Naive B cell (primary cell): ENCODE results near the gene CD99. TPM values are rescaled to one million over a fixed set of nuclear protein-coding genes. Genes with fewer than 3 reads are reported as not detected.

Experiments
- ATAC-seq, 2 donors: fragments of 150-1000 bp; cut with Tn5 transposase; 2 replicates each; pipeline ENCODE4 v1.10.0; 2021; ENCODE audit warnings: low read depth in 2 of 2, mild to moderate bottlenecking in 2 of 2, moderate library complexity in 2 of 2
- DNase-seq: peaks from one replicate; pipeline ENCODE4 v3.0.0; 2022
- H3K27ac Mint-ChIP-seq, 6 donors: one replicate each; pipeline ENCODE4 v1.8.0; 2020 to 2022; ENCODE audit warnings: mild to moderate bottlenecking in 6 of 6, mixed read lengths in 6 of 6, moderate library complexity in 5 of 6, inconsistent platforms in 2 of 6
- H3K27me3 Mint-ChIP-seq, 3 donors: one replicate each; pipeline ENCODE4 v1.8.0; 2021 to 2022; ENCODE audit warnings: mixed read lengths in 3 of 3, mild to moderate bottlenecking in 1 of 3
- H3K36me3 Mint-ChIP-seq, 2 donors: one replicate each; pipeline ENCODE4 v1.8.0; 2020 to 2022; ENCODE audit warnings: mixed read lengths in 2 of 2, inconsistent platforms in 1 of 2, mild to moderate bottlenecking in 1 of 2
- H3K4me1 Mint-ChIP-seq, 3 donors: one replicate each; pipeline ENCODE4 v1.8.0; 2020 to 2022; ENCODE audit warnings: mixed read lengths in 3 of 3, inconsistent platforms in 1 of 3, mild to moderate bottlenecking in 1 of 3, moderate library complexity in 1 of 3
- H3K4me3 Mint-ChIP-seq, 8 donors: one replicate each; pipeline ENCODE4 v1.8.0; 2020 to 2022; ENCODE audit warnings: mild to moderate bottlenecking in 8 of 8, mixed read lengths in 8 of 8, moderate library complexity in 8 of 8, inconsistent platforms in 2 of 8
- H3K9me3 Mint-ChIP-seq, 7 donors: one replicate each; pipeline ENCODE4 v1.8.0; 2020 to 2022; ENCODE audit warnings: mixed read lengths in 7 of 7, mild to moderate bottlenecking in 5 of 7, inconsistent platforms in 2 of 7, moderate library complexity in 1 of 7
- polyA plus RNA-seq, 6 donors: library from polyadenylated mRNA; unstranded; fragments of 300-500 nt; fragmentation: Illumina TruSeq; gene quantifications; one replicate each; pipeline ENCODE4 v1.2.3, GENCODE V29; 2021; ENCODE audit warnings: low read depth in 6 of 6

CD99 gene
- 100 to 1,000 TPM in 4 of 6 donors, 10 to 100 TPM in 2; 85.3 to 132 (median 119) TPM for polyA plus RNA-seq

GRCh38 chrX:2690856-2691542, at the start of gene CD99:
Gene CD99 (plus strand): TSS chrX:2691295. CDS start chrX:2691361, 66 bp downstream.
- peaks cover 32 to 47% (median 41%) of the 10 kb centered on the region in 3 donors for H3K4me1 Mint-ChIP-seq
- H3K9me3 Mint-ChIP-seq: no peaks in the 10 kb centered on the region
- peak within 1 kb of the TSS in 5 of 6 donors; percentile 61 to 95 (median 78) for H3K27ac Mint-ChIP-seq
- no peaks in the 10 kb centered on the region for H3K27me3 Mint-ChIP-seq
- DNase-seq (peak; percentile 92), ATAC-seq (peak; percentile 90 to 92)
- H3K36me3 Mint-ChIP-seq: no peaks in the 10 kb centered on the region
- H3K4me3 Mint-ChIP-seq: peak within 1 kb of the TSS; percentile 88 to 95 (median 92)

DNA sequence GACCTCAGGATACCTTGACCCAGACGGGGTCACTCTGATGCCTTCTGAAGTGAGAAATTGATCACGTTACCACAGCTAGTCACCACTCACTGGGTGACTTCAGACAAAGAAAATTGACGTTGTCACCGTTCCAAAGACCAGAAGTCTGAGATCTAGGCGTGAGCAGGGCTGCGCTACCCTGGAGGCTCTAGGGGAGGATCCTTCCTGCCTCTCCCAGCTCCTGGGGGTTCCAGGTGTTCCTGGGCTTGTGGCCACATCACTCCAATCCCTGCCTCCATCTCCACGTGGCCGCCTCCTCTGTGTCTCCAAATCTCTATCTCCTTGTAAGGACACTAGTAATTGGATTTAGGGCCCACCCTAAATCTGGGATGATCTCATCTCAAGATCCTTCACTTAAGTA, 48.9 kb upstream of the CD99 start:
- DNase-seq: no peak
- H3K4me1 Mint-ChIP-seq: peaks cover 0 to 6% (median 6%) of the 10 kb centered on the region in 3 donors
- no peaks in the 10 kb centered on the region for H3K9me3 Mint-ChIP-seq
- no peaks in the 10 kb centered on the region for H3K27me3 Mint-ChIP-seq
- no peak overlapping the region for H3K27ac Mint-ChIP-seq
- peaks cover 19 to 27% of the 10 kb centered on the region in 2 donors for H3K36me3 Mint-ChIP-seq
- no peak overlapping the region for H3K4me3 Mint-ChIP-seq
- ATAC-seq: no peak

- Mint-ChIP-seq H3K4me1 (peaks cover 0 to 9% (median 6%) of the 10 kb centered on the region in 3 donors), H3K27me3 (no peaks in the 10 kb centered on the region), H3K27ac (peak overlapping the region in 1 of 6 donors; percentile 65), H3K4me3 (no peak overlapping the region), H3K9me3 (no peaks in the 10 kb centered on the region), H3K36me3 (peaks cover 22 to 27% of the 10 kb centered on the region in 2 donors)
- ATAC-seq (no peak), DNase-seq (no peak)
These were observed 48.3 kb upstream of the CD99 start for GRCh38 chrX:2642791-2643190.

DNA sequence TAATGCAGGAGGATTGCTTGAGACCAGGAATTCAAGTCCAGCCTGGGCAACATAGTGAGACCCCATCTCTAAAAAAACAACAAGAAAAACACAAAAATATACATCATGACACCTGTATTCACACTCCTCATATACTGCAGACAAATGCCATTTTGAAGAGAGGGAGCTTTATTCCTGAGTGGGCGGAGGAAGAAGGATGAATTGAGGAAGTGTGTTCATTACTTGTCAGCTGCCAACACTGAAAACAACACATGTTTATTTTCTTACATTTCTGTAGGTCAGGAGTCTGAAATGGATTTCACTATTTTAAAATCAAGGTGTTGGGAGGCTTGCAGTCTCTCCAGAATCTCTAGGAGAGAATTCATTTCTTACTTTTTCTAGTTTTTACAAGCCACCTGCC, 47.2 kb upstream of the CD99 start:
- Mint-ChIP-seq H3K4me3 (no peak overlapping the region), H3K36me3 (peaks cover 23 to 27% of the 10 kb centered on the region in 2 donors), H3K27ac (peak overlapping the region in 1 of 6 donors; percentile 25), H3K9me3 (no peaks in the 10 kb centered on the region), H3K27me3 (no peaks in the 10 kb centered on the region), H3K4me1 (peaks cover 0 to 9% (median 0%) of the 10 kb centered on the region in 3 donors)
- DNase-seq: no peak
- ATAC-seq: no peak

DNA sequence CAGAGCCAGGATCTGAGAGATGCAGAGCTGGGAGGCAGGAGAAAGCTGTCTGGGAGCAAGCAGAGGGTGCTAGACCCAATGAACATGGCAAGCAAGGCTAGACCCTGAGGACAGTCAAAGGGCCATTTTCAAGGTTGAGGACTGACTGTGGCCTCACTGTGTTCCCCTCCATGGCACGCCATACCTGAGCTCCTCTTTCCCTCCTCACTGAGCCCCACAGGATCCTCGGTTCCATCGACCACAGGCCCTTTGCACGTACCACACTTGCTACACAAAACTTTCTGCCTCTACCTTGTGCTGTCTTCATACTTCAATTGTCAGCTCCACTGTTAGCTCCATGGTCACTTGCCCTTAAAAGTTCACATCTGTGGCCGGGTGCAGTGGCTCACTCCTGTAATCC, 45.5 kb upstream of the CD99 start:
- Mint-ChIP-seq H3K9me3 (peaks cover 0 to 4% (median 0%) of the 10 kb centered on the region in 7 donors), H3K27ac (no peak overlapping the region), H3K36me3 (peaks cover 20 to 30% of the 10 kb centered on the region in 2 donors), H3K4me3 (no peak overlapping the region), H3K4me1 (peaks cover 0 to 17% (median 0%) of the 10 kb centered on the region in 3 donors), H3K27me3 (no peaks in the 10 kb centered on the region)
- ATAC-seq: no peak
- DNase-seq: no peak

DNA sequence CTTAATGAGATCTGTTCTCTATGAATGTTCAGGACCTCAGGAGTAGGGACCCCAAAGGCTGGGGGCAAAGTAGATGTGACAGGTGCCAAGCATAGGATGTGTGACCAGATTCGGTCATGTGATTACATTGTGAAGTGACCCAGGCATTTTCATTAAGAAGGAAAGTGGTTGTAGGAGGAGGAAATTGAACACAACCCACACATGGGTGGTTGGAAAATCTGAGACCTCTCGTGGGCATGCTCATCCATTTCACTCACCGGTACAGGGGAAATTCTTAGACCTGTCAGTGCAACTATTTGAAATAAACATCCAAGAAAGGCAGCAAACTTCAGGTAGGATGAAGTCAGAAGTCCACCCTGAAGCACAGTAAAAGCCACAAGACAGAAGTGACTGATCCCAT, 43.5 kb upstream of the CD99 start:
- H3K36me3 Mint-ChIP-seq: peaks cover 8 to 30% of the 10 kb centered on the region in 2 donors
- no peaks in the 10 kb centered on the region for H3K27me3 Mint-ChIP-seq
- no peak for DNase-seq
- H3K27ac Mint-ChIP-seq: no peak overlapping the region
- H3K4me3 Mint-ChIP-seq: no peak overlapping the region
- peaks cover 0 to 4% (median 0%) of the 10 kb centered on the region in 7 donors for H3K9me3 Mint-ChIP-seq
- peaks cover 0 to 17% (median 0%) of the 10 kb centered on the region in 3 donors for H3K4me1 Mint-ChIP-seq
- ATAC-seq: no peak

DNA sequence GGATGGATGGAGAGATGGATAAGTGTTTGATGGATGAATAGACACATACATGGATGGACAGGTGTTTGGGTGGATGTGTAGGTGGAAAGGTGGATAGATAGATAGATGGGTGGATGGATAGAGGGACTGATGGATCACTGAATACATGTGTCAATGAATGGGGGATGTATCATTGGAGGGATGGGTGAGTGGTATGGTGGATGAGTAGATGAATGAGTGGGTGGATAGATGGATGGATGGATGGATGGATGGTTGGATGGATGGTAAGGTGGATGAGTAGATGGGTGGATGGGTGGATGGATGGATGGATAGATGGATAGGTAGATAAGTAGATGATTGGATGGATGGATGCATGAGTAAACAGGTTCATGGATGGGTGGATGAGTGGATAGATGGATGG, 41.1 kb upstream of the CD99 start:
- Mint-ChIP-seq H3K9me3 (peaks cover 0 to 4% (median 0%) of the 10 kb centered on the region in 7 donors), H3K27ac (no peak overlapping the region)
- DNase-seq: no peak

GRCh38 chrX:2650865-2651264, 40.2 kb upstream of the CD99 start:
- no peaks in the 10 kb centered on the region for H3K27me3 Mint-ChIP-seq
- H3K27ac Mint-ChIP-seq: peak overlapping the region in 1 of 6 donors; percentile 86
- peaks cover 2 to 18% (median 5%) of the 10 kb centered on the region in 3 donors for H3K4me1 Mint-ChIP-seq
- ATAC-seq: no peak
- peaks cover 0 to 4% (median 0%) of the 10 kb centered on the region in 7 donors for H3K9me3 Mint-ChIP-seq
- H3K36me3 Mint-ChIP-seq: peaks cover 8 to 30% of the 10 kb centered on the region in 2 donors
- DNase-seq: no peak
- no peak overlapping the region for H3K4me3 Mint-ChIP-seq

More for the DNA sequence above, 41.1 kb upstream of the CD99 start:
- Mint-ChIP-seq H3K4me1 (peaks cover 0 to 15% (median 0%) of the 10 kb centered on the region in 3 donors), H3K36me3 (peaks cover 8 to 30% of the 10 kb centered on the region in 2 donors), H3K27me3 (no peaks in the 10 kb centered on the region), H3K4me3 (no peak overlapping the region)
- ATAC-seq: no peak

- ATAC-seq (no peak), DNase-seq (no peak)
- Mint-ChIP-seq H3K27ac (no peak overlapping the region), H3K27me3 (no peaks in the 10 kb centered on the region), H3K4me1 (peaks cover 2 to 15% (median 5%) of the 10 kb centered on the region in 3 donors), H3K36me3 (peaks cover 4 to 19% of the 10 kb centered on the region in 2 donors), H3K9me3 (peaks cover 0 to 4% (median 0%) of the 10 kb centered on the region in 7 donors), H3K4me3 (no peak overlapping the region)
These were observed 39.0 kb upstream of the CD99 start for GRCh38 chrX:2652106-2652505.

DNA sequence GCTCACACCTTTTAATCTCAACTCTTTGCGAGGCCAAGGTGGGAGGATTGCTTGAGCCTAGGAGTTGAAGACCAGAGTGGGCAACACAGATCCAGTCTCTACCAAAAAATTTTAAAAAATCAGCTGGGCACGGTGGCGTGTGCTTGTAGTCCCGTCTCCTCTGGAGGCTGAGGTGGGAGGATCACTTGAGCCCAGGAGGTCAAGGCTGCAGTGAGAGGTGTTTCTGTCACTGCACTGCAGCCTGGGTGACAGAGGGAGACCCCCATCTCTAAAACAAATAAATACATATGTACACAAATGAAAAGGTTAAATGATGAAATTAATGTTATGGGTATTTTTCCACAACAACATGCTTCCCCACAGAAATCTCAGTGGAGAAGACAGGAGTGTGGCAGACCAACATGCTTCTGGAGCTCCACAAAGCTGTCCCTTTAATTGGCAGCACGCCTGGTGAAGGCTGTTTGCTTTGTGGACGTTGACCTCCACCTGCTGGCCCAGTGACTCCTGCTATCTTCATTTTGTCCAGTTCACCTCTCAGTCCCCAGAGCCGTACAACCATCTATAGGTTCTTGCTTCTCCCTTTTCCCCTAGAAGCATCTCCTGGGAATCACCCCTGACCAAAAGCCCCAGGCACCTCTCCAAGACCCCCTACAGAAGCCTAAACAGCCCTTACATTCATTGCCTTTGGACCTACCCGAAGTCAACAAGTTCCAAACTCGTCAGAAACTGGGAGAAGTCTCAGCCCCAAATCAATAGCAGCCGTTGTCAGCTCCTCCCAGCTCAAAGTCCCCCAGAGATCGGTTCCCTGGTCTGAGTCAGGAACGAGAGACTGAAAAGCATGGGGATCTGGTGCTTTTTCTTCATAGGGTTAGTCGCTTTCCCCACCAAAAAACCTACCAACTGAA, 36.4 kb upstream of the CD99 start:
- H3K36me3 Mint-ChIP-seq: peaks cover 0 to 7% of the 10 kb centered on the region in 2 donors

GRCh38 chrX:2656257-2656836, 34.7 kb upstream of the CD99 start:
- peaks cover 7 to 11% (median 9%) of the 10 kb centered on the region in 3 donors for H3K4me1 Mint-ChIP-seq
- H3K9me3 Mint-ChIP-seq: no peaks in the 10 kb centered on the region
- ATAC-seq (no peak), DNase-seq (no peak)
- no peak overlapping the region for H3K27ac Mint-ChIP-seq
- H3K36me3 Mint-ChIP-seq: no peaks in the 10 kb centered on the region
- H3K4me3 Mint-ChIP-seq: no peak overlapping the region
- no peaks in the 10 kb centered on the region for H3K27me3 Mint-ChIP-seq

More for the DNA sequence above, 36.4 kb upstream of the CD99 start:
- H3K27me3 Mint-ChIP-seq: no peaks in the 10 kb centered on the region
- H3K4me1 Mint-ChIP-seq: peaks cover 7 to 11% (median 11%) of the 10 kb centered on the region in 3 donors
- peak overlapping the region in 2 of 6 donors; percentile 38 to 53 for H3K27ac Mint-ChIP-seq
- H3K9me3 Mint-ChIP-seq: peaks cover 0 to 3% (median 0%) of the 10 kb centered on the region in 7 donors
- no peak for ATAC-seq
- H3K4me3 Mint-ChIP-seq: no peak overlapping the region
- no peak for DNase-seq

DNA sequence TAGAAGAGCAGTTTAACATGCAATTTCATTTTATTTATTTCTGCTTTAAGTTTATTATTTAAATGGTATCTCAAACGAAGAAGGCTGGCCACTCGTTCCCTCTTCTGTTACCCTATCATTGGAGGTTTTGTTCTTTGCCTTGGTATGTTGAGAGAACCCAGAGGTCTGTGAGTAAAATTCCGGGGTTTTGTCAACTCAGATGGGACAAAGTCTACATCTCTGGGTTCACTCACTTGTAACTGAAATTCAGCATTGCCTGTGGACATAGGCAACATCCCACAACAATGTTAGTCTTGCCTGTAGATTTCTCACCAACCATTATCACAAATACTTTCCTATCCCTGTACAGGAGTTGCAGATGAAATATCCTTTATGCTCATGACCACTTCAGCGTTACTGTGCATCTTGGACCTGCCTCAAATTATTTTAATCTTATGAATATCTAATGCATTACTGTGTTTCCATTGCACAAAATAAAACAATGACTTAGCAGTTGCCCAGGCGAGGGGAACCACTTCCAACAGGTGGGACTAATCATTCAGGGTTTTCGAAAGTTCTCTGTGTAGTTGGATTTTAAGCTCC, 33.5 kb upstream of the CD99 start:
- no peaks in the 10 kb centered on the region for H3K9me3 Mint-ChIP-seq
- peaks cover 7 to 11% (median 9%) of the 10 kb centered on the region in 3 donors for H3K4me1 Mint-ChIP-seq
- no peak for ATAC-seq
- no peak for DNase-seq
- H3K4me3 Mint-ChIP-seq: no peak overlapping the region
- no peaks in the 10 kb centered on the region for H3K27me3 Mint-ChIP-seq
- H3K27ac Mint-ChIP-seq: no peak overlapping the region
- H3K36me3 Mint-ChIP-seq: no peaks in the 10 kb centered on the region
